ENCODE measurements around the gene ATF7.

The ATF7 gene

GRCh38 chr12:53500776-53501614 lies 125.2 kb downstream of the ATF7 start, which contains the start of gene TARBP2:
Gene TARBP2 (plus strand): TSS chr12:53501283. CDS start chr12:53501409, 126 bp downstream.
- TF ChIP-seq CTCF (IDR thresholded peaks at IDR 0.05; ENCODE audit: insufficient read depth, low read length): no peak
- TF ChIP-seq REST (IDR thresholded peaks at IDR 0.05; ENCODE audit: insufficient replicate concordance, low read depth): peak; percentile 42
- no peak for TF ChIP-seq GABPA (IDR thresholded peaks at IDR 0.05; ENCODE audit: low read depth)
- no peak for TF ChIP-seq SPI1 (IDR thresholded peaks at IDR 0.05; ENCODE audit: borderline replicate concordance, low read depth)
- peak; percentile 89 for TF ChIP-seq POLR2AphosphoS5 (IDR thresholded peaks at IDR 0.05; ENCODE audit: low read depth)
- Histone ChIP-seq H3K4me3 (replicated peaks; ENCODE audit: insufficient read depth, low read length) (peak within 1 kb of the TSS; percentile 84), H3K27me3 (ENCODE audit: insufficient read depth, poor library complexity, severe bottlenecking) (no peaks in the 10 kb centered on the region), H3K27ac (replicated peaks) (peak within 1 kb of the TSS; percentile 97)
- DNase-seq (ENCODE audit: low read depth in 1 of 2, low spot score in 1 of 2): peak; percentile 99

GRCh38 chr12:53500142-53500775 lies 125.9 kb downstream of the ATF7 start:
- Histone ChIP-seq H3K27ac (replicated peaks) (peak overlapping the region; percentile 97), H3K4me3 (replicated peaks; ENCODE audit: insufficient read depth, low read length) (peak overlapping the region; percentile 54), H3K27me3 (ENCODE audit: insufficient read depth, poor library complexity, severe bottlenecking) (no peaks in the 10 kb centered on the region)
- no peak for TF ChIP-seq SPI1 (IDR thresholded peaks at IDR 0.05; ENCODE audit: borderline replicate concordance, low read depth)
- no peak for TF ChIP-seq REST (IDR thresholded peaks at IDR 0.05; ENCODE audit: insufficient replicate concordance, low read depth)
- TF ChIP-seq CTCF (IDR thresholded peaks at IDR 0.05; ENCODE audit: insufficient read depth, low read length): no peak
- TF ChIP-seq GABPA (IDR thresholded peaks at IDR 0.05; ENCODE audit: low read depth): no peak
- TF ChIP-seq POLR2AphosphoS5 (IDR thresholded peaks at IDR 0.05; ENCODE audit: low read depth): no peak
- DNase-seq (ENCODE audit: low read depth in 1 of 2, low spot score in 1 of 2): peak; percentile 79 to 85

- Histone ChIP-seq H3K4me3 (replicated peaks; ENCODE audit: insufficient read depth, low read length) (peak within 1 kb of the TSS; percentile 54), H3K27ac (replicated peaks) (peak within 1 kb of the TSS; percentile 97), H3K27me3 (ENCODE audit: insufficient read depth, poor library complexity, severe bottlenecking) (no peaks in the 10 kb centered on the region)
- DNase-seq (ENCODE audit: low read depth in 1 of 2, low spot score in 1 of 2): peak in 1 of 2 experiments; percentile 47
- TF ChIP-seq POLR2AphosphoS5 (IDR thresholded peaks at IDR 0.05; ENCODE audit: low read depth): no peak
Observed at GRCh38 chr12:53499266-53500141, 126.7 kb downstream of the ATF7 start, which contains the start of gene MAP3K12. Gene MAP3K12 (minus strand): TSS chr12:53499458. CDS start chr12:53487391, 12,067 bp downstream.

Data from HL-60 (cell line).